GM19463 (cell line): ENCODE data around the gene HRAS.
"Not testable (repeated sequence)": the region's sequence is repeated elsewhere in the genome, so short reads cannot be mapped to it uniquely, and the experiment has no call there.

ENCODE experiments used
- ATAC-seq: cut with Tn5 transposase; IDR thresholded peaks from one replicate; pipeline ENCODE4 v1.9.1; 2021; ENCODE audit warnings: mild to moderate bottlenecking, moderate library complexity; ENCODE audit not compliant: unreplicated experiment

HRAS gene

DNA sequence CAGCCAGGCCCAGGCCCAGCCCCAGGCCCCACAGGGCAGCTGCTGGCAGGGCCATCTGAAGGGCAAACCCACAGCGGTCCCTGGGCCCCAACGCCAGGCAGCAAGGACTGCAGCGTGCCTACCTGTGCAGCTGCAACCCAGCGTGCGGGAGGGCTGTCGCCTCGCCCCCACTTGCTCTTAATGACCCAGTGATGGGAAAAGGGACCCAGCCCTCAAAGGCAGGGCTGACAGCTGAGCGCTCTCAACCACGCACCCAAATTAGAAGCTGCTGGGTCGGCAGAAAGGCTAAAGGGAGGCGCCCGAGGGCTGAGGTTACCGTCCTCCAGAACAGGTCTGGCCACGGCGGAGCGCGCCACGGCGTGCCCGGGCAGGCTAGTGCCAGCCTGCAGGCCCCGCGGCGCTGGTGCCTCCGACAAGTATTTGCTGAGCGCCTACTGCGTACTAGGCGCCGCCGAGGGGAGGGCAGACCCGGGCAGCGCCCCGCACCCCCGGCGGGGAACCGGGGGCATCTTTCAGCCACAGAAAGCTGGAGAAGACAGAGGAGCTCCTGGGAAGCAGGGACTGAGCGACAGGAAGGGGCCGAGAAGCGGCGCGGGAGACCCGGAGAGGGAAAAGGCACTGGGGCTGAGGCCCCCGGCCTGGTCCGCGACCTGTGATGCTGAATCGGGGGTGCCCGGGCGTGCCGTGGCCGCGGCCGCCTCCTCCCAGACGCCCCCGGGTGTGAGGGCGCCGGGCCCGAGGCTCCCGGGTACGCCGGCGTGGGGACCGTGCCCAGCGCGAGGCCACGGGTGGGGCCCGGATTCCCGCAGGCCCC, 773 bp downstream of the HRAS start:
- ATAC-seq: no peak

DNA sequence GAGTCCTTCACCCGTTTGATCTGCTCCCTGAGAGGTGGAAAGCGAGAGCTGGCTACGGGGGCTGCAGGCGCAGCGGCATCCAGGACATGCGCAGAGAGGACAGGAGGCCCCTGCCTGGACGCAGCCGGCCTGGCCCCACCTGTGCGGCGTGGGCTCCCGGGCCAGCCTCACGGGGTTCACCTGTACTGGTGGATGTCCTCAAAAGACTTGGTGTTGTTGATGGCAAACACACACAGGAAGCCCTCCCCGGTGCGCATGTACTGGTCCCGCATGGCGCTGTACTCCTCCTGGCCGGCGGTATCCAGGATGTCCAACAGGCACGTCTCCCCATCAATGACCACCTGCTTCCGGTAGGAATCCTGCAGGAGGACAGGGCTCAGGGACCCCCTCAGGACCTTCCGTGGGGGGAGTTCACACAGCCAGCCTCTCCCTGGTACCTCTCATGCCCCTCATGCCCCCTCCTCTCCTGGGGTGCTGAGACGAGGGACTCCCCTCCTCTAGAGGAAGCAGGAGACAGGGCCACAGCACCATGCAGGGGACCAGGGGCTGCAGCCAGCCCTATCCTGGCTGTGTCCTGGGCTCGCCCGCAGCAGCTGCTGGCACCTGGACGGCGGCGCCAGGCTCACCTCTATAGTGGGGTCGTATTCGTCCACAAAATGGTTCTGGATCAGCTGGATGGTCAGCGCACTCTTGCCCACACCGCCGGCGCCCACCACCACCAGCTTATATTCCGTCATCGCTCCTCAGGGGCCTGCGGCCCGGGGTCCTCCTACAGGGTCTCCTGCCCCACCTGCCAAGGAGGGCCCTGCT, 1.6 kb downstream of the HRAS start:
- no peak for ATAC-seq

DNA sequence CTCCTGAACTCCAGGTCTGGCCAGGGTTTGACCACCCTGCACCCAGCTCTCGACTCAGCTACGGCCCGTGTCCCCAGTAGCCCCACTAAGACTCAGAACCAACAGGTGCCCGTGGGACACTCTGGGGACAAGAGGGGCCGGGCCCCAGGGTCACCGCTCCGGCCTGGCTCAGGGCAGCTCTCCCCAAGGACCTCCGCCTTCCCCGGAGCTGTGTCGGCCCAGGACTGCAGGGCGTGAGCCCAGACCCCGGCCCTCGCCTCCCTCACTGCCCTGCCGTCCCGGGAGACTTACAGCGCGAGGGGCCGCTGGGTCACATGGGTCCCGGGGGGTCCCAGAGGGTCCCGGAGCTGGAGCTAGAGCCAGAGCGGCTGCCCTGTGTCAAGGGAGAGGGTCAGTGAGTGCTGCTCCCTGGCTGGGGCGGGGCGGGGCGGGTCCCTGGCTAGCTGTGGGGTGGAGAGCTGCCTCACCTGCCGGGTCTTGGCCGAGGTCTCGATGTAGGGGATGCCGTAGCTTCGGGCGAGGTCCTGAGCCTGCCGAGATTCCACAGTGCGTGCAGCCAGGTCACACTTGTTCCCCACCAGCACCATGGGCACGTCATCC, 2.3 kb downstream of the HRAS start:
- no peak for ATAC-seq

DNA sequence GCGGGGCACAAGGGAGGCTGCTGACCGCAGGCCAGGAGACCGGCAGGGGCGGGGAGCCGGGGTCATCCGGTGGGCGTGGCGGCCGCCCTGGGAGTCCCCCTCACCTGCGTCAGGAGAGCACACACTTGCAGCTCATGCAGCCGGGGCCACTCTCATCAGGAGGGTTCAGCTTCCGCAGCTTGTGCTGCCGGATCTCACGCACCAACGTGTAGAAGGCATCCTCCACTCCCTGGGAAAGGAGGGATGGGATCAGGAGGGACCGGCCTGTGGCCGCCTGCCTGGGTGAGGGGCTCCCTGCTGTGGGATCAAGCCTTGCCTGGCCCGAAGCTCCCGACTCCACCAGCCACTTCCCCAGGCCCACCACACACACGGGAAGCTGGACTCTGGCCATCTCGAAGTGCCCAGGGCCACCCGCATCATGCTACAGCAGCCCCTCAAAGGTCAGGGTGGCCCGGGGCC, 2.8 kb downstream of the HRAS start:
- no peak for ATAC-seq

DNA sequence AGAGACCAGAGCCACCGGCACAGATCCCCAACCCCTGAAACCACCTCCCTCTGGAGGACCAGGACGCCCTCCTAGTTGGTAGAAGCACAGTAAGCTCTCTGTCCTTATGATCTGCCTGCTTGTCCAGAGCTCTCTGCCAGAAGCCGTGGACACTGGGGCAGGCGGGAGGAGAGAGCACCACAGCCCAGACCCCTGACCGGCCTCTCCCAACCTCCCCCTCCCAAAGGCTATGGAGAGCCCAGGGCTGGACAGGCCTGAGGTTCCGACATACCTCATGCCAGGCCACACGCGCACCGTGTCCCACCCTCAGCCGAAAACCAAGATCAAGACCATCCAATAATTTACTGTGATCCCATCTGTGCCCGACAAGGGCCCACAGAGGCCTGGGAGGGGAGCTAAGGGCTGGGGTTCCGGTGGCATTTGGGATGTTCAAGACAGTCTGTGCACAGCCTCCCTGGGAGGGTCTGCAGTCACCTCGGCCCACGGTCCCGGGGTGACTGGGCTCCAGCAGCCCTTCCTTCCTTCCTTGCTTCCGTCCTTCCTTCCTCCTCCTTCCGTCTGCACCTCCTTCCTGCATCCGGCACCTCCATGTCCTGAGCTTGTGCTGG, 3.4 kb downstream of the HRAS start:
- no peak for ATAC-seq

DNA sequence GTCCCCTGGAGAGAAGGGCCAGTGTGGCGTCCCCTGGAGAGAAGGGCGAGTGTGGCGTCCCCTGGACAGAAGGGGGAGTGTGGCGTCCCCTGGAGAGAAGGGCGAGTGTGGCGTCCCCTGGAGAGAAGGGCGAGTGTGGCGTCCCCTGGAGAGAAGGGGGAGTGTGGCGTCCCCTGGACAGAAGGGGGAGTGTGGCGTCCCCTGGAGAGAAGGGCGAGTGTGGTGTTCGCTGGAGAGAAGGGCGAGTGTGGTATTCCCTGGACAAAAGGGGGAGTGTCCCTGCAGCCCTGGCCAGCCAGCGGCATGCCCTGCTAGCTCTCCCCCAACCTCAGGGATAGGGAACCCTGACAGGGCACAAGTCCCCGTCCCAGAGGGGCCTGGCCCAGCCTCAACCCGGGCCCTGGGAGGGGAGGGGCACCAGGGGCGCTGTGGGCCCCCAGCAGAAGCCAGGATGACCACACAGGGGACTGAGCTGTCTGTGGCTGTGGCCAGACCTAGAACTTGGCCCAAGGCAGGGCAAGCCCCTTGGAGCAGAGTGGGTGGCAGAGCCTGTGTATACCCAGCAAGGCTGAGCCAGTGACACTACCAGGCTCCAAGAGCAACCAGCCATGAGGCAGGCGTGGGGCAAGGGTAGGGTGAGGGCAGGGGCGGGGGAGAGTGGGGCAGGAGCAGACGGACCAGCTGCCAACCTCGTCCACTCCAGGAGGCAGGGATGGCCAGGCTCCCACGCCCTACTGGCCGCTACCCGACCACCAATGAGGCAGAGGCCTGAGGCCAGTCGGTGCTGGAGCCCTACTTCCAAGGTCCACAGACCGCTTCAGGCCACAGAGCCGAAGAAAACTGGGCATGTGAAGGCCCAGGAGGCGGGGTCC, 4.2 kb downstream of the HRAS start:
- ATAC-seq: no peak

DNA sequence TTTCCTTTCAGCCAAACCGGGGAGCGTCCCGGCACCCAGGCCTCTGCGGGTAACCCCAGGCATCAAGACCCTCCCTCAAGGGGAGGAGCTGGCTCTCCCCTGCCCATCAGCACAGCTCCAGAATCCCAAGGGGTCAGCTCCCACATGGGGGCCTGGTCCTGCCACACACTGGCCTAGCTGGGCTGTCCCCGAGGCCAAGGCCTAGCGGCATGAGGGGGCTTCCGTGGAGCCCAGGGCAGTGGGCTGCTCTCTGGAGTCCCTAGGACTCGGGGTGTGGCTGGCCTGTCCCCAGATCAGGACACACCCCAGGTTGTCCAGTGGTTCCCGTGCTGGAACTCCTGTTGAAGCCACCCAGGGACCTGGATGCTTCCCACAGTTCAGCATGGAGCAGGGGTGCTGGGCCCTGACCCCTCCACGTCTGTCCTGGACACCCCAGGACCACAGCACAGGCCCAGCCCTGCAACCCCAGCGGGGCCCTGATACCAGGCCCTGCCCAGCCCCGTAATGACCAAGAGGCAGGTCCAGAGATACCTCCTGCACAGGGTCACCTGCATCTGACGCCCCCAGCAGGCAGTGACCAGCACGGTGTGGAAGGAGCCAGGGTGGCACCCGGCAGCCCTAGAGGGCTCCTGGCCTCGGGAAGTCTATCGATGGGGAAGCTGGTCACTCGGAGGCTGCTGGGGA, 5.5 kb downstream of the HRAS start:
- ATAC-seq: no peak

DNA sequence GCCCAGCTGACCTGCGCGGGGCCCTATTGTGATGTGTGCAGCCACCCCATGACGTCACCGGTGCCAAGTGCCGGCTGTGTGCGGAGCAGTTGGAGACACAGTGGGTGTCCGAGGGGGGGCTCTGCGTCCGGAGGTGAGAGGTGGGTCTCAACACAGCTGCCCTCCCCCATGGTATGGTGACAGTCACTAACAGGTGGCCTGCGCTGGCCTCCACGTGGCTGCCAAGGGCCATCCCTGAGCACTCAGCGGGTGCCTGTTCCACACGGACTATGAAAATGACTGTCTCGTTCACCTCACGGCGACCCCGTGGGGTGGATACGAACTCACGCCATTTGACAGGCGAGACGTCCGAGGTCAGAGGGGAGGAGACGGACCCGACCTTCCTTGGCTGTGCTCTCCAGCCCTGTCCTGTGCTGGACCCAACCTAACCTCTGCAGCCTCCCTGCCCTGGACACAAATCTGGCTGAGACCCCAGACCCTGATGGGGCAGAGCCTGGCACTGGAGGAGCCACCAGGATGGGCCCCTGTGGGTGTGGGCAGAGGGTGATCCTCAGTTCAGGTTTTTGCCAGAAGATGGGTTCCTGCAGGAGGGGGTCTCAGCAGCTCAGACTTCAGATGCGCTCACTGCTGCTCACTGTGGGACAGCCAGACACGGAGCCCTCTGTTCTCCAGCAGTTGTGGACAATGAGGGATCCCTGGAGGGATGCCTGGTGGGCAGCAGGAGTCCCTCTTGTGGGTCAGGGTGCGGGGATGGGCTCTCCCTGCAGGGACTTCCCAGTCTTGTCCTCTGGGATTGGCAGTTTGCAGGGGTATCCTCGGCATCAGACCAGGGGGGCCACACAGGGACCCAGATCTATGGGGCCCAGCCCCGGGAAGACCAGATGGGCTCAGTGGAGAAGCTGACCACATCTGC, 6.3 kb downstream of the HRAS start:
- ATAC-seq: no peak

DNA sequence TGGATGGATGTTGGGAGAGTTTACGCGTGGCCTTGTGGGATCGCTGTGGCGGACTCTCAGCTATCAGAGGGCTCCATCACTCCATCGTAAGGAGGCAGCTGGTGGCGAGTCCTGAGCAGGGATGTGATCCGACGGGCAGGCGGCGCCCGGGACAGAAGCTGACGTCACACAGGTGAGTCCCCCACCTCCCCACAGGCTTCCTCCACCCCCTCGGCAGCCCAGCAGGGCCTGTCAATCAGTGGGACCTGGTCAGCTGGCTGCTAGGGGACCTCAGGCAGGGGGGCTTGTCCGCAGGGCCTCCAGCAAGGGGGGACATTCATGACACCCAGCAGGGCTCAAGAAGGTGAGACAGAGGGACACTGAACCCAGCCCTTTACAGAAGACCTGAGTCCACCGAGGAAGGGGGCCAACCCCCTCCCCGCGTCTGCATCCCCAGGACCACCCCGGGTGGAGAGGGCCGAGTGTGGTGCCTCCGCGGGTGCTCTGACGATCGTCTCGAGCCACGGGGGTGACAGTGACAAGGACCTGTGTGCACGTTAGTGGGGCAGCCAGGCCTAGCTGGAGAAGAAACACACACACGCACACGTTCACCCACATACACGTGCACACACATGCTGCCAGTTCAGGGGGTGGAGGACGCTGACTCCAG, 7.1 kb downstream of the HRAS start:
- no peak for ATAC-seq

DNA sequence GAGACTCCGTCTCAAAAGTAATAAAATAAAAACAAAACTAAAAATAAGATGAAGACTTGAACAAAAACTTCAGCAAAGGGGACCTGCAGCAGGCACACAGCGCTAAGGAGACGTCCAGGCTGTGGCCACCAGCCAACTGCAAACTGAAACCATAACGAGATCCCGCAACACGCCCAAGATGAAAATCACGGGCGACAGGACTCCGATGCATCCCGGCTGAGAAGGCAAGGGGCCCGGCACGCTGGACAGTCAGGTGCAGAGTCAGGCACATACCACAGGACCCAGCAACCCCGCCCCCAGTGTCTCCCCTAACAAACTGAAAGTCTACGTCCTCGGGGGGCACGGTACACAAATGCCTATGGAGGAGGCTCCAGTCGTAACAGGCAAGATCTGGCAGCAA, 9.2 kb downstream of the HRAS start:
- ATAC-seq: no peak

DNA sequence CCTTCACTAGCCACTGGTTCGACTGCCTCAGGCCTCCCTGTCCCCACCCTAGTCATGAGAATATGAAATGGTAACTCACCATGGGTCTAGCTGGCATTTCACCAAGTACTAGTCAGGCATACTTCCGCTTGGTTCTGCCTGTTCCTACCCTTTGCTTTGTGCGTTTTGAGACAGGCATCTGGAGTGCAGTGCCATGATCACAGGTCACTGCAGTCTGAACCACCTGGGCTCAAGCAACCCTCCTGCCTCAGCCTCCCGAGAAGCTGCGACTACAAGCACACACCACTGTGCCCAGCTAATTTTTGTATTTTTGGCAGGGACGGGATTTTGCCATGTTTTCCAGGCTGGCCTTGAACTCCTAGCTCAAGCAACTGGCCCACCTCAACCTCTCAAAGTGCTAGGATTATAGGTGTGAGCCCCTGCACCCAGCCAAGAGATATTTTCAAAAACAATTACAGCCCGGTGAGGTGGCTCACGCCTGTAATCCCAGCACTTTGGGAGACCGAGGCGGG, 14.1 kb downstream of the HRAS start:
- no peak for ATAC-seq

DNA sequence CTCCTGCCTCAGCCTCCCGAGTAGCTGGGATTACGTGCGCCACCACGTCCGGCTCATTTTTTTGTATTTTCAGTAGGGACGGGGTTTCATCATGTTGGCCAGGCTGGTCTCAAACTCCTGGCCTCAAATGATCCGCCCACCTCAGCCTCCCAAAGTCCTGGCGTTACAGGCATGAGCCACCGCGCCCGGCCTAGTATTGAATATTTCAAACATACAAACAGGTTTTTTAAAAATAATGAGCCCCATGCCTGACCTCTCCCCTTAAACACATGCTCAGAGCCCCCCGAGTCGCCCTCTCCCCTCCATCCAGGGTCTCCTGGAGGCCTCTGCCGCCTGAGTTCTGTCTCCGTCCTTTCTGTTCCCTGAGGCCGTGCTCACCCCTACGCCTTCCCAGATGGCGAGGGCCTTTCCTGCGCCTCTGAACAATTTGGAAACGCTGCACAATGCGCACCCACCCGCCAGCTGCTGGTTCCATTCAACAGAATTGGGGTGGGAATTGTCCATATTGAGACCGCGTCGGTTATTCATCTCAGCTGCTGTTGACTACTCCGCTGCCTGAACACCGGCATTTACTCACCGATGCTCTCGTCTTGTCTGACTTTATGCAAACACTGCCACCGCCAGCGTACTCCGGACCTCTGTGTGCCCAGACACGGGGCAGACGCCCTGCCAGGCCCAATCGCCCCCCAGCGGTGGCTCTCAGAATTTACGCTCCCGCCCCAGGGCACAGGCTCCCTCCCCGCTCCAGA, 14.8 kb downstream of the HRAS start:
- no peak for ATAC-seq

DNA sequence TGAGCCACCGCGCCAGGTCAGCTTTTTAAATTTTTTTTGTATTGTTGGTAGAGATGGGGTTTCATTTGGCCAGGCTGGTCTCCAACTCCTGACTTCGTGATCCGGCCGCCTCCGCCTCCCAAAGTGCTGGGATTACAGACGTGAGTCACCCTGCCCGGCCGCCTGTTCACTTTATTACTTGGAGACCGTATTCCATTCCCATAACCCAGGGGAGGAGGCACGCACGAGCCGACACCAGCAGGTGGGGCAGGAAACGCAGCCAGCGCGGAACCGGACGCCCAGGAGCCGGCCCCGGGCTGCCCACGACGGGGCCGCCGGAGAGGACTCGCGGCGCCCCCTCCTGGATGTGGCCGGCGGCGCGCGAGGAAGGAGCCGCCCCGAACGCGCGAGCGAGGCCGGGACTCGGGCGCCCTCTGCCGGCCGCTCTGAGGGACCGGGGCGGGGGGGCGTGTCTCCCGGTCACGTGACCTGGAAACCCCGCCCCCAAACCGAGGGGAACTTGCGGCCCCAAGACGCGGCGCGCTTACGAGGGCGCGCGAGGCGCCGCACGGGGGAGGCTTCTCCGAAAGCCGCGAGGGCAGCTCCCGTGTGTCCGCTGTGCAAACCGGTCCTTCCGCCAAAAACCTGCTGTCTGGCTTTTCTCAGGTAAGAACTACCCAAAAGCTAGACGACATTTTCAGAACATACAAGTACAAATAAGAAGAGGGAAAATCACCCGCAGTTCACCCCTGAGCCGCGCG, 16.7 kb downstream of the HRAS start:
- ATAC-seq: peak; percentile 81

DNA sequence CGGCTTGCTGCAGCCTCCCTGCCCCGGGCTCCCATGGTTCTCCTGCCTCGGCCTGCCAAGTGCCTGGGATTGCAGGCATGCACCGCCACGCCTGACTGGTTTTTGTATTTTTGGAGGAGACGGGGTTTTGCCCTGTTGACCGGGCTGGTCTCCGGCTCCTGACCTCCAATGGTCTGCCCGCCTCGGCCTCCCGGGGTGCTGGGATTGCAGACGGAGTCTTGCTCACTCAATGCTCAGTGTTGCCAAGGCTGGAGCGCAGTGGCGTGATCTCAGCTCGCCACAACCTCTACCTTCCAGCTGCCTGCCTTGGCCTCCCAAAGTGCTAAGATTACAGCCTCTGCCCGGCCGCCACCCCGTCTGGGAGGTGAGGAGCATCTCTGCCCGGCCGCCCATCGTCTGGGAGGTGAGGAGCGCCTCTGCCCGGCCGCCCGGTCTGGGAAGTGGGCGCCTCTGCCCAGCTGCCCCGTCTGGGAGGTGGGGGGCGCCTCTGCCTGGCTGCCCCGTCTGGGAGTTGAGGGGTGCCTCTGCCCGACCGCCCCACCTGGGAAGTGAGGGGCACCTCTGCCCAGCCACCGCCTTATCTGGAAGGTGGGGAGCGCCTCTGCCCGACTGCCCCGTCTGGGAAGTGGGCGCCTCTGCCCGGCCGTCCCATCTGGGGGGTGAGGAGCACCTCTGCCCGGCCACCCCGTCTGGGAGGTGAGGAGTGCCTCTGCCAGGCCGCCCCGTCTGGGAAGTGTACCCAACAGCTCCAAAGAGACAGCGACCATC, 18.3 kb downstream of the HRAS start:
- not testable (repeated sequence) for ATAC-seq

DNA sequence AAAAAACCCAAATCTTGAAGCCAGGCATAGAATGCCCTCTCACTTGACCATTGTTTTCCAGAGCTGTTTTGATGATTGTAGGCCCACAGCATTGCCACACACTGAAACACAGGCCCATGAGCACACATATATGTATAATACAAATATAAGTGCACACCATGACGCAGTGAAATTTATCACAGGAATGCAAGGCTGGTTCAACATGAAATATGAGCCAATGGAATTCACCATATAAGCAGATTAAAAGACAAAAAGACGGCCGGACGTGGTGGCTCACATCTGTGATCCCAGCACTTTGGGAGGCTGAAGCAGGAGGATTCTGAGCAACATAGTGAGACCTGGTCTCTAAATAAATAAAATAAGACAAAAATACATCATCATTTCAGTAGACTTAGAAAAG, 19.0 kb downstream of the HRAS start:
- no peak for ATAC-seq

DNA sequence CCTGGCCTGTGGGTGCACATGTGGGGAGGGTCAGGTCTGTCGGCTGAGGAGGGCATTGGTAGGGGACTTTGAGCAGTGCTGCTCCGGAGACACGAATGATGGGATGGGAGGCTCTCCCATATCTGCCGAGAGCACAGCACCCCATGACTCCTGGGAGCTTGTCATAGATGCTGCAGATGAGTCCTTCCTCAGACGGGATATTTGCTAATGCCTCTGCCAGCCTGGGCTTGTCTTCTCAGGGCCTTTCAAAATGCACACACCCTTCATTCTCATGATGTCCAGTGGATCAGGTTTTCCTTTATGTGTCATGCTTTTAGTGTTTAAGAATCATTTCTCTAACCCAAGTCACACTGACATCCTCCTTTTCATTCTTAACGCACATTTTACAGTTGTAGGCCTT, 20.2 kb downstream of the HRAS start:
- ATAC-seq: no peak
